Neural cell (in vitro differentiated cells): ENCODE measurements around the gene ZFP62. TPM values are rescaled to one million over a fixed set of nuclear protein-coding genes. Genes with fewer than 3 reads are reported as not detected.

ENCODE experiments used
- H2AFZ ChIP-seq: fragments of 200-600, 300-800 bp; sonication (generic), shearing (Covaris generic); 2 replicates; pipeline ENCODE4 v1.6.0; 2014; ENCODE audit warnings: low read depth, mild to moderate bottlenecking, antibody characterized with exemption, low read length, moderate library complexity
- H3F3A ChIP-seq: fragments of 200-600 bp; shearing (Covaris generic); 2 replicates; pipeline ENCODE4 v1.6.1; 2016; ENCODE audit warnings: mild to moderate bottlenecking, moderate library complexity, mixed read lengths, antibody characterized with exemption, low read length; ENCODE audit not compliant: insufficient read depth, poor library complexity, severe bottlenecking
- H3K27ac ChIP-seq: fragments of 200-600, 300-800 bp; sonication (generic), shearing (Covaris generic); 2 replicates; pipeline ENCODE4 v1.5.1; 2014; ENCODE audit warnings: mild to moderate bottlenecking, low read length, moderate library complexity
- H3K27me3 ChIP-seq: fragments of 300-800, 200-600 bp; sonication (generic), shearing (Covaris generic); 2 replicates; pipeline ENCODE4 v1.6.0; 2014; ENCODE audit warnings: mild to moderate bottlenecking, low read depth, low read length, moderate library complexity; ENCODE audit not compliant: insufficient read depth
- H3K36me3 ChIP-seq: fragments of 300-800, 200-600 bp; sonication (generic), shearing (Covaris generic); 2 replicates; pipeline ENCODE4 v1.5.1; 2014; ENCODE audit warnings: mild to moderate bottlenecking, antibody characterized with exemption, low read length, moderate library complexity; ENCODE audit not compliant: insufficient read depth
- H3K4me2 ChIP-seq: fragments of 300-800, 200-600 bp; sonication (generic), shearing (Covaris generic); 2 replicates; pipeline ENCODE4 v1.6.0; 2014; ENCODE audit warnings: mild to moderate bottlenecking, low read length
- H3K4me3 ChIP-seq: fragments of 300-800, 200-600 bp; sonication (generic), shearing (Covaris generic); 2 replicates; pipeline ENCODE4 v1.5.1; 2014; ENCODE audit warnings: mild to moderate bottlenecking, low read length, moderate library complexity
- H3K79me2 ChIP-seq: fragments of 200-600 bp; shearing (Covaris generic); replicated peaks from 2 replicates; pipeline ENCODE4 v1.6.0; 2014; ENCODE audit warnings: mild to moderate bottlenecking, low read length, moderate library complexity; ENCODE audit not compliant: insufficient read depth
- H3K9ac ChIP-seq: fragments of 300-800, 200-600 bp; sonication (generic), shearing (Covaris generic); 2 replicates; pipeline ENCODE4 v1.6.1; 2016; ENCODE audit warnings: mild to moderate bottlenecking, low read length, mixed read lengths
- H3K9me2 ChIP-seq: fragments of 200-600 bp; shearing (Covaris generic); 2 replicates; pipeline ENCODE4 v1.6.1; 2016; ENCODE audit warnings: mild to moderate bottlenecking, low read length, mixed read lengths; ENCODE audit not compliant: insufficient read depth
- H3K9me3 ChIP-seq: fragments of 200-600, 300-800 bp; sonication (generic), shearing (Covaris generic); 2 replicates; pipeline ENCODE4 v1.6.1; 2016; ENCODE audit warnings: mild to moderate bottlenecking, mixed run types, low read length, moderate library complexity, mixed read lengths
- H4K20me1 ChIP-seq: fragments of 200-600 bp; shearing (Covaris generic); 2 replicates; pipeline ENCODE4 v1.6.1; 2016; ENCODE audit warnings: mild to moderate bottlenecking, mixed run types; ENCODE audit not compliant: insufficient read depth
- EP300 ChIP-seq: fragments of 450-650 bp; conservative IDR thresholded peaks from 2 replicates; pipeline ENCODE4 v1.6.1; 2014; ENCODE audit warnings: antibody characterized with exemption, mild to moderate bottlenecking, moderate library complexity; ENCODE audit not compliant: poor library complexity, severe bottlenecking
- EZH2 ChIP-seq: fragments of 200-600, 300-800 bp; shearing (Covaris generic), sonication (generic); IDR thresholded peaks from 2 replicates; pipeline ENCODE4 v1.6.1; 2014; ENCODE audit warnings: antibody characterized with exemption, low read length, borderline replicate concordance, mild to moderate bottlenecking; ENCODE audit not compliant: insufficient read depth, poor library complexity, severe bottlenecking
- MXI1 ChIP-seq: fragments of 450-650 bp; conservative IDR thresholded peaks from 2 replicates; pipeline ENCODE4 v1.6.1; 2014; ENCODE audit warnings: antibody characterized with exemption, mild to moderate bottlenecking; ENCODE audit not compliant: poor library complexity, severe bottlenecking
- POLR2AphosphoS5 ChIP-seq: IDR thresholded peaks from 2 replicates; pipeline ENCODE4 v1.6.1; 2012
- RAD21 ChIP-seq: fragments of 450-650 bp; conservative IDR thresholded peaks from 2 replicates; pipeline ENCODE4 v1.6.1; 2014; ENCODE audit warnings: antibody characterized with exemption, mild to moderate bottlenecking, moderate library complexity
- REST ChIP-seq: IDR thresholded peaks from 2 replicates; pipeline ENCODE4 v1.6.1; 2012; ENCODE audit warnings: borderline replicate concordance
- SMC3 ChIP-seq: fragments of 450-650 bp; conservative IDR thresholded peaks from 2 replicates; pipeline ENCODE4 v1.6.1; 2014; ENCODE audit warnings: antibody characterized with exemption, mild to moderate bottlenecking, moderate library complexity; ENCODE audit not compliant: poor library complexity
- TAF1 ChIP-seq: IDR thresholded peaks from 2 replicates; pipeline ENCODE4 v1.6.1; 2012; ENCODE audit warnings: low read depth
- polyA plus RNA-seq: library from polyadenylated mRNA; depleted of rRNA; stranded (reverse); fragments of >200 nt; gene quantifications from 2 replicates; pipeline ENCODE4 v1.2.3, GENCODE V29; 2014
- TF ChIP-seq, protein P1 (sequence below): fragments of 450-650 bp; IDR thresholded peaks from 2 replicates; pipeline ENCODE4 v1.5.1; 2014; ENCODE audit warnings: antibody characterized with exemption, mild to moderate bottlenecking, moderate library complexity; ENCODE audit not compliant: poor library complexity, severe bottlenecking

ZFP62 gene
- polyA plus RNA-seq, 1 donor from 2014 or later = 69.1 TPM

DNA sequence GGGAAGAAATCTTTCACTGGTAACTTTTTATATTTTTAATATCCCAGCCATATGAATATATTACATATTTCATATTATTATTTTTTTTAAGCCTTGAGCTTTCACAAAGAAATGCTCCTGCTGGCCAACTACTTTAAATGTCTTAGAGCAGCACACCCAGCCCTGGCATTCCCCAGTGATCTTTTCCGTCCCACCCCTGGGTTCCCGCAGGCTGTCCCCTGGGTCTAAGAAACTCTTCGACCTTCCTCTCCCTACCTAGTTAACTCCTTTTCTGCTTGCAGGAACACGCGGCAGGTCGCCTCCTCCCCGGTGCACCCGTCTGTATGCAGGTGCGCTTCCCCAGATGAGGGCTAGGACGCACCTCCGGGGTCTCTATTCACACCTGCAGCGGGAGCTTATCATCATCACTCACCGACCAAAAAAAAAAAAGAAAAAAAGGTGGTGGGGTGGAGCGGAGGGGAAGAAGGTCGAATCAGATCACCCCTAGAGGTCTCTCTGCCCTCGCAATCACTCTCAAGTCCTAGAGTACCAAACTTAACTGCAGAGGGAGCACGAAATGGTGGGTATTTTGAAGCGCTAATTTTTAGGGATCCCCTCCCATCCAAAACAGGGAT is 696 bp downstream of the ZFP62 start:
- TF ChIP-seq RAD21 (peak; percentile 34), EP300 (no peak)
- TF ChIP-seq, protein P1, sequence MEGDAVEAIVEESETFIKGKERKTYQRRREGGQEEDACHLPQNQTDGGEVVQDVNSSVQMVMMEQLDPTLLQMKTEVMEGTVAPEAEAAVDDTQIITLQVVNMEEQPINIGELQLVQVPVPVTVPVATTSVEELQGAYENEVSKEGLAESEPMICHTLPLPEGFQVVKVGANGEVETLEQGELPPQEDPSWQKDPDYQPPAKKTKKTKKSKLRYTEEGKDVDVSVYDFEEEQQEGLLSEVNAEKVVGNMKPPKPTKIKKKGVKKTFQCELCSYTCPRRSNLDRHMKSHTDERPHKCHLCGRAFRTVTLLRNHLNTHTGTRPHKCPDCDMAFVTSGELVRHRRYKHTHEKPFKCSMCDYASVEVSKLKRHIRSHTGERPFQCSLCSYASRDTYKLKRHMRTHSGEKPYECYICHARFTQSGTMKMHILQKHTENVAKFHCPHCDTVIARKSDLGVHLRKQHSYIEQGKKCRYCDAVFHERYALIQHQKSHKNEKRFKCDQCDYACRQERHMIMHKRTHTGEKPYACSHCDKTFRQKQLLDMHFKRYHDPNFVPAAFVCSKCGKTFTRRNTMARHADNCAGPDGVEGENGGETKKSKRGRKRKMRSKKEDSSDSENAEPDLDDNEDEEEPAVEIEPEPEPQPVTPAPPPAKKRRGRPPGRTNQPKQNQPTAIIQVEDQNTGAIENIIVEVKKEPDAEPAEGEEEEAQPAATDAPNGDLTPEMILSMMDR = peak; percentile 58
- no peaks in the 10 kb centered on the region for H3F3A ChIP-seq
- peak overlapping the region; percentile 80 for H3K27ac ChIP-seq
- H3K9ac ChIP-seq = peak overlapping the region; percentile 92
- H3K4me3 ChIP-seq = peak overlapping the region; percentile 99
- H3K4me2 ChIP-seq = peak overlapping the region; percentile 84
- no peaks in the 10 kb centered on the region for H4K20me1 ChIP-seq
- no peaks in the 10 kb centered on the region for H3K27me3 ChIP-seq
- no peaks in the 10 kb centered on the region for H3K9me3 ChIP-seq
- H2AFZ ChIP-seq = peak overlapping the region; percentile 95
- H3K79me2 ChIP-seq = peaks cover 10% of the 10 kb centered on the region
- peaks cover 10% of the 10 kb centered on the region for H3K36me3 ChIP-seq
- H3K9me2 ChIP-seq = no peaks in the 10 kb centered on the region

- TF ChIP-seq EZH2 (no peak), POLR2AphosphoS5 (no peak), RAD21 (no peak), SMC3 (no peak), TAF1 (no peak), EP300 (no peak), REST (no peak), MXI1 (no peak)
- TF ChIP-seq, protein P1 = no peak
- no peak overlapping the region for H3K27ac ChIP-seq
- peaks cover 14% of the 10 kb centered on the region for H3K36me3 ChIP-seq
- H3K9ac ChIP-seq = no peak overlapping the region
- H3K4me3 ChIP-seq = no peak overlapping the region
- H4K20me1 ChIP-seq = no peaks in the 10 kb centered on the region
- H3F3A ChIP-seq = no peaks in the 10 kb centered on the region
- H3K9me2 ChIP-seq = no peaks in the 10 kb centered on the region
- peaks cover 10% of the 10 kb centered on the region for H3K79me2 ChIP-seq
- H3K27me3 ChIP-seq = no peaks in the 10 kb centered on the region
- H3K9me3 ChIP-seq = no peaks in the 10 kb centered on the region
- H2AFZ ChIP-seq = no peak overlapping the region
- H3K4me2 ChIP-seq = no peak overlapping the region
Observed at GRCh38 chr5:180858586-180858985, 2.5 kb downstream of the ZFP62 start.
